HCT116 (cell line): ENCODE measurements around the gene TPPP3. TPM values are rescaled to one million over a fixed set of nuclear protein-coding genes. Genes with fewer than 3 reads are reported as not detected.
"Not testable (repeated sequence)": the region's sequence is repeated elsewhere in the genome, so short reads cannot be mapped to it uniquely, and the experiment has no call there.

Experiments
- ATAC-seq: fragments of 200-7000 bp; cut with Tn5 transposase; 2 replicates; pipeline ENCODE4 v1.9.1; 2020; ENCODE audit warnings: mild to moderate bottlenecking, moderate library complexity
- BruUV-seq: library from RNA; stranded (reverse); fragments of 400-500 nt; replicated peaks from 2 replicates; lab custom pipeline; 2021; lab: Mats Ljungman, UMichigan
- CTCF ChIA-PET: fragments of 300-600 bp; sonication (Branson Sonifier 250); formaldehyde crosslinking; loops from one replicate; lab custom pipeline; 2021; ENCODE audit warnings: antibody characterized with exemption; lab: Charles Lee
- POLR2A ChIA-PET: fragments of 300-600, 350-600 bp; sonication (Branson Sonifier 250); formaldehyde crosslinking; loops from one replicate; lab custom pipeline; 2021; ENCODE audit warnings: antibody characterized with exemption; lab: Charles Lee
- RAD21 ChIA-PET, 2 experiments: fragments of 300-600 bp; sonication (Branson Sonifier 250); formaldehyde crosslinking; loops; one replicate each; lab custom pipeline; 2023; ENCODE audit warnings: low total read pairs in 2 of 2; ENCODE audit not compliant: uncharacterized antibody in 2 of 2, unreplicated experiment in 2 of 2, low non-redundant PET in 1 of 2; lab: Charles Lee
- DNase-seq: peaks from one replicate; pipeline ENCODE4 v3.0.0-alpha.2; 2010; ENCODE audit warnings: low read depth, low spot score
- H2AFZ ChIP-seq: fragments of 200-600 bp; shearing (Covaris generic), sonication (generic); 2 replicates; pipeline ENCODE4 v1.6.1; 2017; ENCODE audit warnings: low read depth, mixed run types, mixed read lengths, antibody characterized with exemption, low read length; ENCODE audit not compliant: poor library complexity, severe bottlenecking
- H3K27ac ChIP-seq: 2 replicates; pipeline ENCODE4 v1.5.1; 2012; ENCODE audit warnings: low read depth, low read length
- H3K27me3 ChIP-seq: fragments of 200-600 bp; sonication (generic); 2 replicates; pipeline ENCODE4 v1.6.1; 2016; ENCODE audit warnings: mixed run types, low read length, mixed read lengths; ENCODE audit not compliant: insufficient read depth
- H3K36me3 ChIP-seq, 2 experiments: fragments of 200-500 bp in 1 of 2; fragments of 200-600 bp in 1 of 2; sonication (Bioruptor generic) in 1 of 2; sonication (generic) in 1 of 2; 2 replicates each; pipeline versions ENCODE4 v1.5.1 to v1.6.1; 2014 to 2016; ENCODE audit warnings: low read length in 2 of 2, inconsistent platforms in 1 of 2, mixed read lengths in 1 of 2, mixed run types in 1 of 2; ENCODE audit not compliant: insufficient read depth in 2 of 2, control insufficient read depth in 1 of 2
- H3K4me1 ChIP-seq, 2 experiments: fragments of 200-600 bp in 1 of 2; sonication (generic) in 1 of 2; 2 replicates each; pipeline versions ENCODE4 v1.5.1 to v1.6.1; 2012 to 2017; ENCODE audit warnings: low read length in 2 of 2, inconsistent platforms in 1 of 2, mild to moderate bottlenecking in 1 of 2, mixed read lengths in 1 of 2, mixed run types in 1 of 2, moderate library complexity in 1 of 2; ENCODE audit not compliant: insufficient read depth in 2 of 2, control insufficient read depth in 1 of 2
- H3K4me2 ChIP-seq: fragments of 200-600 bp; sonication (generic); 2 replicates; pipeline ENCODE4 v1.6.1; 2017; ENCODE audit warnings: mixed run types, low read length, mixed read lengths
- H3K4me3 ChIP-seq, 2 experiments: fragments of 200-600 bp in 1 of 2; sonication (generic) in 1 of 2; replicated peaks in 1 of 2; 2 replicates each; pipeline ENCODE4 v1.5.1; 2011 to 2016; ENCODE audit warnings: low read length in 2 of 2, control low read depth in 1 of 2, low read depth in 1 of 2, mild to moderate bottlenecking in 1 of 2, mixed read lengths in 1 of 2, mixed run types in 1 of 2
- H3K79me2 ChIP-seq: fragments of 200-600 bp; sonication (generic); 2 replicates; pipeline ENCODE4 v1.6.1; 2017; ENCODE audit warnings: mild to moderate bottlenecking, mixed run types, low read length, moderate library complexity, mixed read lengths; ENCODE audit not compliant: insufficient read depth
- H3K9ac ChIP-seq: fragments of 200-600 bp; sonication (generic); 2 replicates; pipeline ENCODE4 v1.6.1; 2016; ENCODE audit warnings: low read length, mixed read lengths
- H3K9me2 ChIP-seq: fragments of 200-600 bp; sonication (generic), shearing (Covaris generic); 2 replicates; pipeline ENCODE4 v1.6.1; 2017; ENCODE audit warnings: mixed run types, mild to moderate bottlenecking, moderate library complexity; ENCODE audit not compliant: insufficient read depth
- H3K9me3 ChIP-seq, 2 experiments: fragments of 200-500 bp in 1 of 2; fragments of 200-600 bp in 1 of 2; sonication (Bioruptor generic) in 1 of 2; sonication (generic) in 1 of 2; 2 replicates each; pipeline ENCODE4 v1.6.1; 2014 to 2017; ENCODE audit warnings: low read length in 2 of 2, mixed read lengths in 2 of 2, inconsistent platforms in 1 of 2, low read depth in 1 of 2, mild to moderate bottlenecking in 1 of 2, mixed run types in 1 of 2, moderate library complexity in 1 of 2; ENCODE audit not compliant: control insufficient read depth in 1 of 2, insufficient read depth in 1 of 2
- H4K20me1 ChIP-seq: fragments of 200-600 bp; sonication (generic), shearing (Covaris generic); 2 replicates; pipeline ENCODE4 v1.6.1; 2017; ENCODE audit warnings: mixed run types, mild to moderate bottlenecking, moderate library complexity; ENCODE audit not compliant: insufficient read depth
- ATF3 ChIP-seq: IDR thresholded peaks from 2 replicates; pipeline ENCODE4 v1.6.1; 2012
- CBX3 ChIP-seq: IDR thresholded peaks from 2 replicates; pipeline ENCODE4 v1.6.1; 2012; ENCODE audit warnings: low read depth
- CEBPB ChIP-seq: IDR thresholded peaks from 2 replicates; pipeline ENCODE4 v1.6.1; 2012; ENCODE audit warnings: low read depth
- CTCF ChIP-seq, 3 experiments: fragments of 200-600 bp in 1 of 3; sonication (generic) in 1 of 3; IDR thresholded peaks in 2 of 3; conservative IDR thresholded peaks in 1 of 3; 2 replicates each; pipeline ENCODE4 v1.5.1; 2012 to 2017; ENCODE audit warnings: low read depth in 2 of 3, low read length in 2 of 3, antibody characterized with exemption in 1 of 3, borderline replicate concordance in 1 of 3, control low read depth in 1 of 3, mild to moderate bottlenecking in 1 of 3, mixed read lengths in 1 of 3, mixed run types in 1 of 3, moderate library complexity in 1 of 3; ENCODE audit not compliant: insufficient read depth in 1 of 3
- EGR1 ChIP-seq: IDR thresholded peaks from 2 replicates; pipeline ENCODE4 v1.6.1; 2012; ENCODE audit warnings: low read depth
- ELF1 ChIP-seq: IDR thresholded peaks from 2 replicates; pipeline ENCODE4 v1.6.1; 2012; ENCODE audit warnings: low read depth, borderline replicate concordance
- EZH2 ChIP-seq: fragments of 200-600 bp; sonication (generic); IDR thresholded peaks from 2 replicates; pipeline ENCODE4 v1.6.1; 2017; ENCODE audit warnings: antibody characterized with exemption, mixed run types
- EZH2phosphoT487 ChIP-seq: fragments of 200-600 bp; IDR thresholded peaks from 2 replicates; pipeline ENCODE4 v1.6.1; 2018; ENCODE audit warnings: antibody characterized with exemption, borderline replicate concordance
- FOSL1 ChIP-seq: IDR thresholded peaks from 2 replicates; pipeline ENCODE4 v1.6.1; 2012; ENCODE audit warnings: low read depth
- POLR2A ChIP-seq: IDR thresholded peaks from 2 replicates; pipeline ENCODE4 v1.7.0; 2011; ENCODE audit warnings: borderline replicate concordance; ENCODE audit not compliant: insufficient read depth, insufficient read length; ENCODE audit errors: extremely low read depth
- POLR2AphosphoS5 ChIP-seq: IDR thresholded peaks from 2 replicates; pipeline ENCODE4 v1.6.1; 2011; ENCODE audit warnings: mild to moderate bottlenecking, low read depth, low read length, moderate library complexity
- RAD21 ChIP-seq: IDR thresholded peaks from 2 replicates; pipeline ENCODE4 v1.6.1; 2012; ENCODE audit warnings: low read depth, mild to moderate bottlenecking
- REST ChIP-seq: IDR thresholded peaks from 2 replicates; pipeline ENCODE4 v1.6.1; 2012; ENCODE audit warnings: low read depth
- SP1 ChIP-seq: IDR thresholded peaks from 2 replicates; pipeline ENCODE4 v1.6.1; 2012; ENCODE audit warnings: low read depth
- SRF ChIP-seq: IDR thresholded peaks from 2 replicates; pipeline ENCODE4 v1.6.1; 2012; ENCODE audit warnings: low read depth
- TCF7L2 ChIP-seq: IDR thresholded peaks from 2 replicates; pipeline ENCODE4 v1.7.0; 2011; ENCODE audit warnings: borderline replicate concordance, inconsistent platforms; ENCODE audit not compliant: insufficient read depth, insufficient read length; ENCODE audit errors: extremely low read depth
- ZFX ChIP-seq: fragments of 450-650 bp; IDR thresholded peaks from 2 replicates; pipeline ENCODE4 v1.6.1; 2017
- intact Hi-C: fragments of 100-400 bp; cut with micrococcal nuclease; formaldehyde crosslinking; loops from 2 replicates; pipeline ENCODE4 v1.10.0; 2022
- total RNA-seq: library from RNA; stranded (reverse); gene quantifications from one replicate; pipeline ENCODE4 v1.2.1, GENCODE V29; 2021; ENCODE audit not compliant: unreplicated experiment

The TPPP3 gene
- total RNA-seq, 1 experiment from 2014 or later = 1.2 TPM

GRCh38 chr16:67378642-67379041, 14.7 kb downstream of the TPPP3 start:
- no TSS peak for BruUV-seq
- ATAC-seq (no peak), DNase-seq (no peak)
- Histone ChIP-seq H3K79me2 (no peaks in the 10 kb centered on the region), H3K4me2 (no peak overlapping the region), H3K9me3 (no peaks in the 10 kb centered on the region), H3K9ac (no peak overlapping the region), H3K36me3 (no peaks in the 10 kb centered on the region), H3K27ac (no peak overlapping the region), H2AFZ (no peak overlapping the region), H3K4me3 (no peak overlapping the region), H4K20me1 (no peaks in the 10 kb centered on the region), H3K9me2 (no peaks in the 10 kb centered on the region), H3K4me1 (no peaks in the 10 kb centered on the region)
- POLR2A ChIA-PET = no interaction called here
- RAD21 ChIA-PET = no interaction called here
- CTCF ChIA-PET = no interaction called here
- TF ChIP-seq POLR2AphosphoS5 (no peak), EGR1 (no peak), CEBPB (no peak), FOSL1 (no peak), POLR2A (no peak), CTCF (IDR thresholded peaks at IDR 0.05 in 2 of 3, conservative IDR thresholded peaks at IDR 0.05 in 1 of 3; ENCODE audit: borderline replicate concordance in 1 of 3, insufficient read depth in 1 of 3, low read depth in 2 of 3, low read length in 2 of 3) (no peak), ZFX (no peak), TCF7L2 (no peak), EZH2phosphoT487 (no peak), EZH2 (no peak), RAD21 (no peak), REST (no peak), ELF1 (no peak), CBX3 (no peak), SRF (no peak), ATF3 (no peak), SP1 (no peak)
- TF ChIP-seq, all 23 proteins: peak for 0
- intact Hi-C loops = no loop called here
- H3K27me3 ChIP-seq = no peaks in the 10 kb centered on the region

- H3K36me3 ChIP-seq, H2AFZ ChIP-seq, RAD21 ChIA-PET, H3K4me3 ChIP-seq, H4K20me1 ChIP-seq, POLR2A ChIA-PET, BruUV-seq, CTCF ChIA-PET, H3K27me3 ChIP-seq, H3K4me2 ChIP-seq, DNase-seq, H3K9me2 ChIP-seq, H3K4me1 ChIP-seq, ATAC-seq, H3K9ac ChIP-seq, H3K9me3 ChIP-seq, H3K27ac ChIP-seq, H3K79me2 ChIP-seq, intact Hi-C loops: not testable (repeated sequence)
Measured at GRCh38 chr16:67376012-67376411, 17.3 kb downstream of the TPPP3 start.
